ENCODE results near the gene RIPOR2.

DNA sequence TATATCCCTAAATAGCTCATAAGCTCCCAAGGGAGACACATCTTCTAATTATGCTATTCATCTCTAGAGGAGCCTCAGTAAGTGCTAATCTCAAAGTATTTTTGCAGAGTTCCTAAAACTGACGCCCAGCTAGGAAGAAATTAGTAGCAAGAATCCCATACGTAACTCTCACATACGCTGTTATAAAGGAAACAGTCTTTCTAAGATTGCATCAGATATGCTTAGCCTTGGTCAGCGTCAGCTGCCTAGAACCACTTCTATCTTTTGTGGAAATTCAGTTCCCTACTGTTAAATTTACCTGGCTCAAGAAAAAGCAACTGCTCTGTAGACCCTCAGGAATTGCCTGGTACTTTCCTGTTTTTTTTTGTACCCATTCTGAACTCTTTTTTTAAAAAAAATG, 13.6 kb downstream of the RIPOR2 start:
- TF ChIP-seq, protein P1, sequence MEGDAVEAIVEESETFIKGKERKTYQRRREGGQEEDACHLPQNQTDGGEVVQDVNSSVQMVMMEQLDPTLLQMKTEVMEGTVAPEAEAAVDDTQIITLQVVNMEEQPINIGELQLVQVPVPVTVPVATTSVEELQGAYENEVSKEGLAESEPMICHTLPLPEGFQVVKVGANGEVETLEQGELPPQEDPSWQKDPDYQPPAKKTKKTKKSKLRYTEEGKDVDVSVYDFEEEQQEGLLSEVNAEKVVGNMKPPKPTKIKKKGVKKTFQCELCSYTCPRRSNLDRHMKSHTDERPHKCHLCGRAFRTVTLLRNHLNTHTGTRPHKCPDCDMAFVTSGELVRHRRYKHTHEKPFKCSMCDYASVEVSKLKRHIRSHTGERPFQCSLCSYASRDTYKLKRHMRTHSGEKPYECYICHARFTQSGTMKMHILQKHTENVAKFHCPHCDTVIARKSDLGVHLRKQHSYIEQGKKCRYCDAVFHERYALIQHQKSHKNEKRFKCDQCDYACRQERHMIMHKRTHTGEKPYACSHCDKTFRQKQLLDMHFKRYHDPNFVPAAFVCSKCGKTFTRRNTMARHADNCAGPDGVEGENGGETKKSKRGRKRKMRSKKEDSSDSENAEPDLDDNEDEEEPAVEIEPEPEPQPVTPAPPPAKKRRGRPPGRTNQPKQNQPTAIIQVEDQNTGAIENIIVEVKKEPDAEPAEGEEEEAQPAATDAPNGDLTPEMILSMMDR (IDR thresholded peaks at IDR 0.05), result no peak
- TF ChIP-seq ZFX (IDR thresholded peaks at IDR 0.05; ENCODE audit: borderline replicate concordance), result no peak

All from 22Rv1 (cell line).